Measurements from ENCODE around the gene LGALS9B.
"Not testable (repeated sequence)": the region's sequence is repeated elsewhere in the genome, so short reads cannot be mapped to it uniquely, and the experiment has no call there.

GRCh38 chr17:20477398-20478071 lies 10.2 kb upstream of the LGALS9B start:
- TF ChIP-seq EZH2phosphoT487 (IDR thresholded peaks at IDR 0.05; ENCODE audit: low read depth, severe bottlenecking, unreplicated experiment), result not testable (repeated sequence)
- TF ChIP-seq, protein P1, sequence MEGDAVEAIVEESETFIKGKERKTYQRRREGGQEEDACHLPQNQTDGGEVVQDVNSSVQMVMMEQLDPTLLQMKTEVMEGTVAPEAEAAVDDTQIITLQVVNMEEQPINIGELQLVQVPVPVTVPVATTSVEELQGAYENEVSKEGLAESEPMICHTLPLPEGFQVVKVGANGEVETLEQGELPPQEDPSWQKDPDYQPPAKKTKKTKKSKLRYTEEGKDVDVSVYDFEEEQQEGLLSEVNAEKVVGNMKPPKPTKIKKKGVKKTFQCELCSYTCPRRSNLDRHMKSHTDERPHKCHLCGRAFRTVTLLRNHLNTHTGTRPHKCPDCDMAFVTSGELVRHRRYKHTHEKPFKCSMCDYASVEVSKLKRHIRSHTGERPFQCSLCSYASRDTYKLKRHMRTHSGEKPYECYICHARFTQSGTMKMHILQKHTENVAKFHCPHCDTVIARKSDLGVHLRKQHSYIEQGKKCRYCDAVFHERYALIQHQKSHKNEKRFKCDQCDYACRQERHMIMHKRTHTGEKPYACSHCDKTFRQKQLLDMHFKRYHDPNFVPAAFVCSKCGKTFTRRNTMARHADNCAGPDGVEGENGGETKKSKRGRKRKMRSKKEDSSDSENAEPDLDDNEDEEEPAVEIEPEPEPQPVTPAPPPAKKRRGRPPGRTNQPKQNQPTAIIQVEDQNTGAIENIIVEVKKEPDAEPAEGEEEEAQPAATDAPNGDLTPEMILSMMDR (IDR thresholded peaks at IDR 0.05; ENCODE audit: poor library complexity), result not testable (repeated sequence)
